ENCODE data around the gene TMEM127. TPM values are rescaled to one million over a fixed set of nuclear protein-coding genes. Genes with fewer than 3 reads are reported as not detected.

TMEM127 gene
- total RNA-seq, 4 donors from 2014 or later = 18.5 to 131 (median 82.0) TPM

- in situ Hi-C loops (cut with MboI; ENCODE audit: low pct_ligation_motif_present in 1 of 4, low pct_unique_long_range_greater_than_20kb in 1 of 4, low sequenced_read_pairs in 3 of 4) (loop anchor here in 1 of 4 donors (25.0 kb wide), 1 partner anchor 206 kb away; the partner anchor contains the start of gene NEURL3), intact Hi-C loops (cut with DNase I; ENCODE audit: low total_unique reads) (no loop called here)
- Histone ChIP-seq H3K27ac (peak overlapping the region; percentile 88 to 89 (median 88)), H3K4me1 (peaks cover 6 to 21% (median 17%) of the 10 kb centered on the region in 4 donors), H3K36me3 (peaks cover 0 to 21% (median 10%) of the 10 kb centered on the region in 4 donors), H3K9me3 (no peaks in the 10 kb centered on the region), H3K4me3 (peak overlapping the region in 2 of 4 donors; percentile 76 to 86), H3K27me3 (no peaks in the 10 kb centered on the region)
- WGBS, 2 donors (ENCODE audit: low coverage in 1 of 2) = 94% methylated on average over 3 of the region's 3 CpGs; no CpG with 5 or more reads in 1 of the 2 donors
- no peak for DNase-seq
- TF ChIP-seq POLR2AphosphoS5 (IDR thresholded peaks at IDR 0.05) (no peak), CTCF (IDR thresholded peaks at IDR 0.05) (no peak), POLR2A (IDR thresholded peaks at IDR 0.05) (no peak), EP300 (IDR thresholded peaks at IDR 0.05; ENCODE audit: low read depth) (no peak)
Observed at GRCh38 chr2:96306370-96306769, 40.6 kb upstream of the TMEM127 start.

- H3K36me3 ChIP-seq = peaks cover 0 to 25% (median 12%) of the 10 kb centered on the region in 4 donors
- H3K4me1 ChIP-seq = peaks cover 6 to 21% (median 17%) of the 10 kb centered on the region in 4 donors
- no peak for TF ChIP-seq POLR2A (IDR thresholded peaks at IDR 0.05)
- peak overlapping the region; percentile 52 to 86 (median 77) for H3K4me3 ChIP-seq
- no peaks in the 10 kb centered on the region for H3K9me3 ChIP-seq
- DNase-seq = peak; percentile 17
- peak overlapping the region; percentile 88 to 89 (median 88) for H3K27ac ChIP-seq
- intact Hi-C loops (cut with DNase I; ENCODE audit: low total_unique reads) = no loop called here
- in situ Hi-C loops (cut with MboI; ENCODE audit: low pct_ligation_motif_present in 1 of 4, low pct_unique_long_range_greater_than_20kb in 1 of 4, low sequenced_read_pairs in 3 of 4) = loop anchor here in 1 of 4 donors (25.0 kb wide), 1 partner anchor 206 kb away; the partner anchor contains the start of gene NEURL3
- WGBS, 2 donors (ENCODE audit: low coverage in 1 of 2) = 23% methylated on average over 9 of the region's 9 CpGs; no CpG with 5 or more reads in 1 of the 2 donors
- no peaks in the 10 kb centered on the region for H3K27me3 ChIP-seq
Observed at GRCh38 chr2:96305979-96306308, 40.1 kb upstream of the TMEM127 start.

- Histone ChIP-seq H3K9me3 (no peaks in the 10 kb centered on the region), H3K27ac (peak within 1 kb of the TSS; percentile 88 to 89 (median 88)), H3K4me3 (peak within 1 kb of the TSS; percentile 52 to 86 (median 77)), H3K36me3 (peaks cover 0 to 31% (median 14%) of the 10 kb centered on the region in 4 donors), H3K27me3 (no peaks in the 10 kb centered on the region), H3K4me1 (peaks cover 6 to 21% (median 17%) of the 10 kb centered on the region in 4 donors)
- DNase-seq = peak; percentile 93
- TF ChIP-seq CTCF (IDR thresholded peaks at IDR 0.05) = no peak
- TF ChIP-seq EP300 (IDR thresholded peaks at IDR 0.05; ENCODE audit: low read depth) = no peak
- peak; percentile 77 to 95 (median 91) for TF ChIP-seq POLR2AphosphoS5 (IDR thresholded peaks at IDR 0.05)
- peak; percentile 86 for TF ChIP-seq POLR2A (IDR thresholded peaks at IDR 0.05)
- in situ Hi-C loops (cut with MboI; ENCODE audit: low pct_ligation_motif_present in 1 of 4, low pct_unique_long_range_greater_than_20kb in 1 of 4, low sequenced_read_pairs in 3 of 4) (loop anchor here in 1 of 4 donors (25.0 kb wide), 1 partner anchor 207 kb away; the partner anchor contains the start of gene NEURL3), intact Hi-C loops (cut with DNase I; ENCODE audit: low total_unique reads) (no loop called here)
- 0 to 1% methylated on average over 10 to 61 of the region's 61 CpGs for WGBS, 2 donors (ENCODE audit: low coverage in 1 of 2)
Observed at GRCh38 chr2:96305091-96305978, 39.5 kb upstream of the TMEM127 start, which contains the start of gene SNRNP200. Gene SNRNP200, minus strand, starts transcription at chr2:96305546. Its CDS starts 109 bp downstream, at chr2:96305437.

GRCh38 chr2:96304606-96305005 is 38.8 kb upstream of the TMEM127 start:
- intact Hi-C loops (cut with DNase I; ENCODE audit: low total_unique reads) = no loop called here

More at GRCh38 chr2:96304606-96305005, 38.8 kb upstream of the TMEM127 start:
- WGBS, 2 donors (ENCODE audit: low coverage in 1 of 2) = 38 to 71% methylated on average over 1 to 11 of the region's 11 CpGs
- peaks cover 0 to 37% (median 18%) of the 10 kb centered on the region in 4 donors for H3K36me3 ChIP-seq
- TF ChIP-seq POLR2A (IDR thresholded peaks at IDR 0.05) = no peak
- TF ChIP-seq CTCF (IDR thresholded peaks at IDR 0.05) = no peak
- in situ Hi-C loops (cut with MboI; ENCODE audit: low pct_ligation_motif_present in 1 of 4, low pct_unique_long_range_greater_than_20kb in 1 of 4, low sequenced_read_pairs in 3 of 4) = loop anchor here in 1 of 4 donors (25.0 kb wide), 1 partner anchor 208 kb away; the partner anchor contains the start of gene NEURL3
- H3K9me3 ChIP-seq = no peaks in the 10 kb centered on the region
- H3K27me3 ChIP-seq = no peaks in the 10 kb centered on the region
- no peak for DNase-seq
- H3K27ac ChIP-seq = peak overlapping the region; percentile 88 to 89 (median 88)
- H3K4me1 ChIP-seq = peaks cover 6 to 21% (median 17%) of the 10 kb centered on the region in 4 donors
- peak overlapping the region; percentile 52 to 86 (median 77) for H3K4me3 ChIP-seq
